Thymus (tissue), 11 donors: ENCODE results near the gene DPP10. TPM values are rescaled to one million over a fixed set of nuclear protein-coding genes. Genes with fewer than 3 reads are reported as not detected.

Experiments
- DNase-seq, 9 donors: peaks; one replicate each; pipeline ENCODE4 v3.0.0-alpha.2; 2013; ENCODE audit warnings: low spot score in 9 of 9, low read depth in 6 of 9, missing footprints in 1 of 9
- H3K27ac ChIP-seq, 2 donors: one replicate each; pipeline ENCODE4 v1.5.1; 2013; ENCODE audit warnings: control low read depth in 1 of 2, low read depth in 1 of 2, low read length in 1 of 2, mild to moderate bottlenecking in 1 of 2, moderate library complexity in 1 of 2
- H3K27me3 ChIP-seq, 2 donors: one replicate each; pipeline ENCODE4 v1.5.1; 2013; ENCODE audit warnings: low read length in 1 of 2; ENCODE audit not compliant: control insufficient read depth in 2 of 2, insufficient read depth in 1 of 2
- H3K36me3 ChIP-seq, 2 donors: one replicate each; pipeline ENCODE4 v1.5.1; 2013; ENCODE audit warnings: low read length in 1 of 2, mild to moderate bottlenecking in 1 of 2, moderate library complexity in 1 of 2; ENCODE audit not compliant: control insufficient read depth in 2 of 2, insufficient read depth in 2 of 2
- H3K4me1 ChIP-seq, 2 donors: one replicate each; pipeline ENCODE4 v1.5.1; 2013; ENCODE audit warnings: low read length in 2 of 2; ENCODE audit not compliant: control insufficient read depth in 2 of 2, insufficient read depth in 2 of 2
- H3K4me3 ChIP-seq, 2 donors: one replicate each; pipeline ENCODE4 v1.5.1; 2013; ENCODE audit warnings: low read length in 2 of 2, control low read depth in 1 of 2, mild to moderate bottlenecking in 1 of 2
- H3K9me3 ChIP-seq, 2 donors: one replicate each; pipeline ENCODE4 v1.5.1; 2013; ENCODE audit warnings: low read length in 1 of 2, mild to moderate bottlenecking in 1 of 2; ENCODE audit not compliant: control insufficient read depth in 2 of 2, insufficient read depth in 1 of 2
- WGBS: extraction: QIAGEN DNeasy Blood & Tissue Kit; methylation state at CpG from one replicate; pipeline ENCODE4 v1.1.7; 2013; 5-methylcytosine and 5-hydroxymethylcytosine counted together
- polyA plus RNA-seq: library from polyadenylated mRNA; stranded (reverse); fragments of 200-250 nt; gene quantifications from one replicate; pipeline ENCODE4 v1.2.3, GENCODE V29; 2013
- total RNA-seq: library from RNA; stranded (reverse); fragments of 120-200 nt; gene quantifications from one replicate; pipeline ENCODE4 v1.2.4, GENCODE V29; 2013
- donor health status: healthy.

The DPP10 gene
- total and polyA plus RNA-seq, 2 donors, result 0.02 to 0.14 TPM

GRCh38 chr2:115825912-115826311 is 1383.5 kb downstream of the DPP10 start:
- Histone ChIP-seq H3K27ac (no peak overlapping the region), H3K9me3 (no peaks in the 10 kb centered on the region), H3K4me1 (no peaks in the 10 kb centered on the region), H3K27me3 (no peaks in the 10 kb centered on the region), H3K36me3 (no peaks in the 10 kb centered on the region), H3K4me3 (no peak overlapping the region)
- 74% methylated on average over 1 of the region's 1 CpG for WGBS
- DNase-seq, result no peak

DNA sequence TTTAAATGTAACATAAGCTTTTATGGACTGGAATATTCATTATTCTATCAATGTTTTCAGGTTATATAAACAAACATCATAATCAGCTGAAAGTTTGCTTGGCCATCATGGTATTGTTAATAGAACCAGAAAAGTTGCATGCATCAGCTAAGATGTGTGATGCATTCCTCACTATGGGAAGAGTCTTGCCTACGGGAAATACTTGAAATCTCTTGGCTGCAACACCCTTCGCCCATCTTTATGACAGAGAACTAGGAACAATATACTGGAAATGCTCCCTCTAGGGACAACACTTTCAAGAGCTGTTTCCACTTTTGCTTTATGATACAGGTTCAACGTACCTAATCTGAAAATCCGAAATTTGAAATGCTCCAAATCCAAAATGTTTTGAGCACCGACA is 1390.8 kb downstream of the DPP10 start:
- no peak for DNase-seq
- Histone ChIP-seq H3K9me3 (no peaks in the 10 kb centered on the region), H3K4me1 (no peaks in the 10 kb centered on the region), H3K27ac (no peak overlapping the region), H3K27me3 (no peaks in the 10 kb centered on the region), H3K4me3 (no peak overlapping the region), H3K36me3 (no peaks in the 10 kb centered on the region)
- 88% methylated on average over 5 of the region's 5 CpGs for WGBS

DNA sequence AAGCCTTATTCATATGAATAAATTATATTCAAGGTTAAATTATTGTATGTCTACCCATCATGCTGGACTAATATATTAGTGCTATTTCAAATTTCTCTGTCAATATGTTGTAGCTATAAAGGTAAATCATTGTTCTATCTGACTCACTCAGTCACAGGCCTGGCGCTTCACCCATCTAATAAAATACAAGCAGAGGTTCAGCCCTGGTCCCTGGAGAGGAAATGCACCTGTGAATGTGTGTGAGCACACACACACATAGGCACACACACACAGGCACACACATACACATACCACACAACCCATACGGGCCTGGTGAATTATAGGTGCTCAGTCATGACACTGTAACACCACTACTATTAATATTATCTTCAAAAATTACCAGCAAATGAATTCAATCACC is 1396.1 kb downstream of the DPP10 start:
- Histone ChIP-seq H3K4me1 (no peaks in the 10 kb centered on the region), H3K27ac (no peak overlapping the region), H3K36me3 (no peaks in the 10 kb centered on the region), H3K27me3 (no peaks in the 10 kb centered on the region), H3K9me3 (no peaks in the 10 kb centered on the region), H3K4me3 (no peak overlapping the region)
- 86% methylated on average over 2 of the region's 2 CpGs for WGBS
- no peak for DNase-seq

- Histone ChIP-seq H3K4me3 (no peak overlapping the region), H3K27me3 (no peaks in the 10 kb centered on the region), H3K4me1 (no peaks in the 10 kb centered on the region), H3K36me3 (no peaks in the 10 kb centered on the region), H3K9me3 (no peaks in the 10 kb centered on the region), H3K27ac (no peak overlapping the region)
- WGBS, result 89% methylated on average over 3 of the region's 3 CpGs
- no peak for DNase-seq
Measured at GRCh38 chr2:115842306-115842705, 1399.9 kb downstream of the DPP10 start.

DNA sequence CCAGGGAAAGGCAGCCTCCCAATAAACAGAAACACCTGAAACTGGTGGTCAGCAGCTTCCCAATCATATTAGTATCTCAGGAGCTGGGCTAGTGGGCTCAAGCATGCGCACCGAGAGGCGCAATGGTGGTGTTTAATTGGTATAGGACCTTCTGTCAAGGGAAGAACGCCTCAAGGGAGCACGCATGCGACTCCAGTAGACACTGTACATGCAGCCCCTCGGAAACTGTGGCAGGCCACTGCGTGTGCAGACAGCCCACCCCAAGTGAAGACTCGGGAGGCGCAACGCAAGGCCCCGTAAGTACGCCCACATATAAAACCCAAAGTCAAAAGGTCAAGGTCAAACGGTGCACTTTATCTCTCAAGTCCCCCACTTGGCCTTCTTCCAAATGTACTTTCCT is 1405.8 kb downstream of the DPP10 start:
- no peak overlapping the region for H3K4me3 ChIP-seq
- 95% methylated on average over 14 of the region's 14 CpGs for WGBS
- no peaks in the 10 kb centered on the region for H3K36me3 ChIP-seq
- no peak overlapping the region for H3K27ac ChIP-seq
- H3K9me3 ChIP-seq, result peaks cover 0 to 9% of the 10 kb centered on the region in 2 donors
- no peaks in the 10 kb centered on the region for H3K27me3 ChIP-seq
- no peaks in the 10 kb centered on the region for H3K4me1 ChIP-seq
- DNase-seq, result no peak

- H3K4me3 ChIP-seq, result no peak overlapping the region
- H3K36me3 ChIP-seq, result no peaks in the 10 kb centered on the region
- no peaks in the 10 kb centered on the region for H3K4me1 ChIP-seq
- no peaks in the 10 kb centered on the region for H3K9me3 ChIP-seq
- no peak overlapping the region for H3K27ac ChIP-seq
- no peak for DNase-seq
- H3K27me3 ChIP-seq, result no peaks in the 10 kb centered on the region
Measured at GRCh38 chr2:115867024-115867423, 1424.6 kb downstream of the DPP10 start.

DNA sequence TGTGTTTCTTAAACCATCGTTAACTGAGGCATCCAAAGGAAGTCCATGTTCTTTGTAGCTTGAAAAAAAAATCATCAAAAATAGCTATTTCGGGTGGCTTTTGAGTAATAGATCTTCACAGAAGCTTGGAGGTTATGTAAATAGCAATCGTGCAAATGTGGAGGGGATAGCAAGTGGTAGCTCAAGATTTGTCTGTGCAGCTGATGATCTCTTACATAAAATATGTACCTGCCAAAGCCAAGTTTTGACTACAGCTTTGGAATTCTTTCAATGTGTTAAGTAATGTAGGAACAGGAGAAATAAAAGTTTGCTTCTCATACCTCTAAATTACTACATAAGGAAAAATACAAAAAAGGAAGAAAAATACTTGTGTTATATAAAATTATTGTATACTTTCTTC is 1432.0 kb downstream of the DPP10 start:
- DNase-seq, result no peak
- no peaks in the 10 kb centered on the region for H3K36me3 ChIP-seq
- no peak overlapping the region for H3K27ac ChIP-seq
- H3K27me3 ChIP-seq, result no peaks in the 10 kb centered on the region
- H3K4me3 ChIP-seq, result no peak overlapping the region
- H3K4me1 ChIP-seq, result no peaks in the 10 kb centered on the region
- WGBS, result 90% methylated on average over 3 of the region's 3 CpGs
- no peaks in the 10 kb centered on the region for H3K9me3 ChIP-seq

GRCh38 chr2:115880558-115880957 is 1438.1 kb downstream of the DPP10 start:
- H3K9me3 ChIP-seq, result peaks cover 0 to 3% of the 10 kb centered on the region in 2 donors
- no peak overlapping the region for H3K4me3 ChIP-seq
- H3K27ac ChIP-seq, result no peak overlapping the region
- DNase-seq, result no peak
- no peaks in the 10 kb centered on the region for H3K27me3 ChIP-seq
- 95% methylated on average over 1 of the region's 1 CpG for WGBS
- no peaks in the 10 kb centered on the region for H3K4me1 ChIP-seq
- H3K36me3 ChIP-seq, result no peaks in the 10 kb centered on the region

DNA sequence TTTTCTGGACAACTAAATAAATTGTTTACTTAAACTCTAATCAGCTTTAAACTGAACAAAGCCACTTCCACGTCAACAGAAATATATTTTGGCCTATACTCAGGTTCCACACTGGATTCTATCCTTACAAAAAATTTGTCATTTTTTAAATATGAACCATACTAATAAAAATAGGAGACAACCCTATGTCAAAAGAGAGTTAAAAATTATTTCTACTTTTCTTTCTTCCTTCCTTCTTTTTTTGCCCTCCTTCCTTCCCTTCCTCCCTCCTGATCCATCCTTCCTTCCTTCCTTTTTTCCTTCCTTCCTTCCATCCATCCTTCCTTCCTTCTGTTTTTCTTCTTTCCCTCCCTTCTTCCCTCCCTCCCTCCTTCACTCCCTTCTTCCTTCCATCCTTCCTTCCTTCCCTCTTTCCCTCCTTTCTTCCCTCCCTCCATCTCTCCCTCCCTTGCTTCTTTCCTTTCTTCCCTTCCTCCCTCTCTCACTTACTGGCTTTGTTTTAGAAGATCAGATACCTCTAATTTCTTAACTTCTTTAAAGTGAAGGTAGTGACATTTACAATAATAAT is 1444.9 kb downstream of the DPP10 start:
- WGBS, result 92% methylated on average over 1 of the region's 1 CpG

More for the DNA sequence above, 1444.9 kb downstream of the DPP10 start:
- DNase-seq, result no peak
- no peak overlapping the region for H3K27ac ChIP-seq
- no peaks in the 10 kb centered on the region for H3K27me3 ChIP-seq
- H3K9me3 ChIP-seq, result peaks cover 0 to 3% of the 10 kb centered on the region in 2 donors
- no peaks in the 10 kb centered on the region for H3K4me1 ChIP-seq
- H3K36me3 ChIP-seq, result no peaks in the 10 kb centered on the region
- no peak overlapping the region for H3K4me3 ChIP-seq
